Endothelial cell of umbilical vein (primary cell): Measurements from ENCODE around the gene ZNF3. TPM values are rescaled to one million over a fixed set of nuclear protein-coding genes. Genes with fewer than 3 reads are reported as not detected.

Experiments
- BruUV-seq: library from RNA; stranded (reverse); fragments of 400-500 nt; replicated peaks from 2 replicates; lab custom pipeline; 2021; lab: Mats Ljungman, UMichigan
- CTCF ChIA-PET: fragments of 300-600, 350-600 bp; sonication (Branson Sonifier 250); formaldehyde crosslinking; loops from one replicate; lab custom pipeline; 2021; ENCODE audit warnings: antibody characterized with exemption, inconsistent platforms; lab: Charles Lee
- POLR2A ChIA-PET: fragments of 300-600, 350-600 bp; sonication (Branson Sonifier 250); formaldehyde crosslinking; loops from one replicate; lab custom pipeline; 2021; ENCODE audit warnings: antibody characterized with exemption, inconsistent platforms; lab: Charles Lee
- DNase-seq: peaks from one replicate; pipeline ENCODE4 v3.0.0-alpha.2; 2011; ENCODE audit warnings: low read depth, low spot score
- FAIRE-seq: peaks from 2 replicates; lab custom pipeline; 2011; peaks lifted over from hg19 to GRCh38; lab: Jason Lieb, UNC
- H2AFZ ChIP-seq: 2 replicates; pipeline ENCODE4 v1.6.0; 2012; ENCODE audit warnings: low read depth, low read length, control low read depth, inconsistent platforms
- H3K27ac ChIP-seq: 2 replicates; pipeline ENCODE4 v1.5.1; 2011; ENCODE audit warnings: low read depth, mild to moderate bottlenecking, control low read depth, low read length, moderate library complexity; ENCODE audit not compliant: insufficient read depth
- H3K27me3 ChIP-seq, 2 experiments: 2 replicates each; pipeline versions ENCODE4 v1.6.0 to v1.6.1; 2011; ENCODE audit warnings: low read length in 2 of 2, mixed read lengths in 1 of 2; ENCODE audit not compliant: control insufficient read depth in 2 of 2, insufficient read depth in 2 of 2
- H3K36me3 ChIP-seq, 2 experiments: 2 replicates in 1 of 2; 3 replicates in 1 of 2; pipeline ENCODE4 v1.5.1; 2011; ENCODE audit warnings: low read length in 2 of 2, mild to moderate bottlenecking in 1 of 2, moderate library complexity in 1 of 2; ENCODE audit not compliant: control insufficient read depth in 2 of 2, insufficient read depth in 2 of 2; ENCODE audit errors: extremely low read depth in 1 of 2
- H3K4me1 ChIP-seq: 3 replicates; pipeline ENCODE4 v1.5.1; 2011; ENCODE audit warnings: mild to moderate bottlenecking, low read length; ENCODE audit not compliant: control insufficient read depth, insufficient read depth; ENCODE audit errors: extremely low read depth
- H3K4me2 ChIP-seq: 2 replicates; pipeline ENCODE4 v1.6.1; 2011; ENCODE audit warnings: low read length, control low read depth, mixed read lengths; ENCODE audit not compliant: insufficient read depth
- H3K4me3 ChIP-seq, 3 experiments: fragments of 200-600 bp in 1 of 3; sonication (generic), shearing (Covaris generic) in 1 of 3; replicated peaks in 1 of 3; 2 replicates each; pipeline ENCODE4 v1.5.1; 2011 to 2016; ENCODE audit warnings: control low read depth in 3 of 3, low read length in 3 of 3, mild to moderate bottlenecking in 2 of 3, inconsistent platforms in 1 of 3, low read depth in 1 of 3, moderate library complexity in 1 of 3; ENCODE audit not compliant: insufficient read depth in 1 of 3
- H3K79me2 ChIP-seq: 2 replicates; pipeline ENCODE4 v1.6.0; 2012; ENCODE audit warnings: low read length, inconsistent platforms; ENCODE audit not compliant: control insufficient read depth, insufficient read depth
- H3K9ac ChIP-seq: replicated peaks from 2 replicates; pipeline ENCODE3; 2011; ENCODE audit warnings: low read length, control low read depth; ENCODE audit not compliant: insufficient read depth; ENCODE audit errors: extremely low read depth
- H3K9me1 ChIP-seq: replicated peaks from 3 replicates; pipeline ENCODE4 v1.6.0; 2011; ENCODE audit warnings: mild to moderate bottlenecking, low read length; ENCODE audit not compliant: control insufficient read depth, insufficient read depth; ENCODE audit errors: extremely low read depth
- H3K9me3 ChIP-seq: replicated peaks from 2 replicates; pipeline ENCODE4 v1.5.1; 2012; ENCODE audit warnings: low read length, inconsistent platforms; ENCODE audit not compliant: control insufficient read depth, insufficient read depth
- H4K20me1 ChIP-seq: replicated peaks from 2 replicates; pipeline ENCODE3; 2011; ENCODE audit warnings: mild to moderate bottlenecking, low read length; ENCODE audit not compliant: control insufficient read depth, insufficient read depth; ENCODE audit errors: extremely low read depth
- EZH2 ChIP-seq: IDR thresholded peaks from 2 replicates; pipeline ENCODE4 v1.6.1; 2012; ENCODE audit warnings: borderline replicate concordance, low read depth, mild to moderate bottlenecking, moderate library complexity, low read length, inconsistent platforms; ENCODE audit not compliant: severe bottlenecking
- FOS ChIP-seq: IDR thresholded peaks from 2 replicates; pipeline ENCODE4 v1.6.1; 2011; ENCODE audit warnings: mild to moderate bottlenecking, low read length, moderate library complexity, borderline replicate concordance; ENCODE audit not compliant: insufficient read depth
- JUN ChIP-seq: IDR thresholded peaks from 2 replicates; pipeline ENCODE4 v1.6.1; 2011; ENCODE audit warnings: borderline replicate concordance, low read depth; ENCODE audit not compliant: insufficient read length, insufficient read depth
- MYC ChIP-seq: IDR thresholded peaks from one replicate; pipeline ENCODE4 v1.6.1; 2011; ENCODE audit warnings: mild to moderate bottlenecking, low read depth, low read length
- POLR2A ChIP-seq: IDR thresholded peaks from 2 replicates; pipeline ENCODE4 v1.6.1; 2012; ENCODE audit warnings: low read depth, mild to moderate bottlenecking, control low read depth, low read length
- POLR2AphosphoS5 ChIP-seq: IDR thresholded peaks from 2 replicates; pipeline ENCODE4 v1.6.1; 2012; ENCODE audit warnings: low read depth, mild to moderate bottlenecking, control low read depth, low read length, moderate library complexity; ENCODE audit not compliant: insufficient read depth
- dilution Hi-C: fragments of 300-500 bp; cut with MboI; formaldehyde crosslinking; loops from one replicate; pipeline ENCODE4 v1.15.0; 2019; ENCODE audit warnings: low sequenced_read_pairs; ENCODE audit not compliant: extremely low pct_ligation_motif_present
- intact Hi-C: fragments of 100-400 bp; cut with micrococcal nuclease; formaldehyde crosslinking; loops from one replicate; pipeline ENCODE4 v1.10.0; 2022
- polyA plus RNA-seq, 4 experiments: library from polyadenylated mRNA; depleted of rRNA in 3 of 4; stranded (reverse) in 3 of 4; unstranded in 1 of 4; fragments of >200 nt; gene quantifications; 2 replicates each; pipeline versions ENCODE4 v1.2.1 to v1.2.3, GENCODE V29; 2011 to 2012; ENCODE audit warnings: missing spikeins in 1 of 4
- total RNA-seq: library from RNA; stranded (reverse); gene quantifications from 2 replicates; pipeline ENCODE4 v1.2.3, GENCODE V29; 2021

Gene ZNF3
- total and polyA plus RNA-seq, 2 donors (not counting 3 experiments of a cell fraction or from before 2014, with no cell fraction given), result 21.8 to 30.9 TPM

DNA sequence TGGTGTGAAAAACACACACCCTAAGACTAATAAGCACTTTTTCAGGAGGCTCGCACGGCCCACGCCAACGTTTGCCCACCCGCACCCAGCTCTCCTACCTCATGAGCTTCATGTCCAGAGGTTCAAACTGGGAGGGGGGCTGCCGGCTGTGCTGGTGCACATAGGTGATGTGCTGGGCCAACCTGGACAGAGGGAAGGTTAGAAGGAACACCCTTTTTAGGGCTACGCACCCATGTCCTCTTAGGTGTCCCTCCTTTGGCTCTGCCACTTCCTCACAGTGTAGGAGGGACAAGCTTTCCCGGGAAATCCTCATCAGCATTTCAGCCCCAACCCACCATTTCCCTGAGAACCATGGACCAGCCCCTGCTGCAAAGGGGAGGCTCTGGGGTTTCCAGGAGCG, 13.8 kb upstream of the ZNF3 start:
- intact Hi-C loops (no loop called here), dilution Hi-C loops (no loop called here)
- Histone ChIP-seq H3K9me3 (no peaks in the 10 kb centered on the region), H4K20me1 (no peaks in the 10 kb centered on the region), H3K27me3 (no peaks in the 10 kb centered on the region), H2AFZ (no peak overlapping the region), H3K27ac (no peak overlapping the region), H3K36me3 (peaks cover 55 to 60% of the 10 kb centered on the region in 2 experiments), H3K4me3 (no peak overlapping the region), H3K79me2 (peaks cover 44% of the 10 kb centered on the region), H3K4me2 (no peak overlapping the region), H3K9me1 (no peaks in the 10 kb centered on the region), H3K4me1 (peaks cover 21% of the 10 kb centered on the region), H3K9ac (no peak overlapping the region)
- BruUV-seq, result no TSS peak
- ChIA-PET POLR2A (interaction anchor here (0.7 kb wide), 1 partner anchor 13 kb away, joined by 3 read pairs; no protein-coding TSS in a partner anchor), CTCF (interaction anchor here (0.5 kb wide), 1 partner anchor 40 kb away, joined by 3 read pairs; no protein-coding TSS in a partner anchor)
- DNase-seq, result no peak
- no peak for TF ChIP-seq EZH2
- no peak for TF ChIP-seq FOS
- peak; percentile 11 for TF ChIP-seq POLR2AphosphoS5
- no peak for TF ChIP-seq POLR2A
- no peak for TF ChIP-seq JUN
- no peak for TF ChIP-seq MYC
- no peak for FAIRE-seq

DNA sequence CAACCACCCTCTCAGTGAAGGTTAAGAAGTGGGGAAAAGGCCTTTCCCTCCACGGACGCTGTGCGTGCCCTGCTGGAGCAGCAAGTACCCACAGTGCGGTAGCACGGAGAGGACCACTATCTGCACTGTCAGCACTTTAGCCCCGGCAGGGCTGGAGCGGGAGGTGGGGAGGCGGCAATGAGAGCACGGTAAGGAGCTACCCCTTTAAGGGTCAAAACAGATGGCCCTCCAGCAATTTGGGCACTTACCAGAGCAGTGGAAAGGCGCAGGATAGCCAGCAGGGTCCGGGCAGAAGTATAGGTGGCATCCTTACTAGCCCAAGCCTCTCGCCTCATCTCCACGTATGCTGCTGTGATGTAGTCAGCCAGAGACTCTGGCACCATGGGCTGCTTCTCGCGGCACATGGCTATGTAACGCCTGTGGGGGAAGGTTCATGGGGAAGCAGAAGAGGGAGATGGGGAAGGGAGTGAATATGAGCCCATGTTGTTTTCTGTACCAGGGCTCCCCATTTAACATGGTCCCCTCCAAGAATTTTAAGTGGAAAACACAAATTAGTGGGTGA, 12.5 kb upstream of the ZNF3 start:
- CTCF ChIA-PET, result no interaction called here
- Histone ChIP-seq H3K9ac (no peak overlapping the region), H3K79me2 (peaks cover 42% of the 10 kb centered on the region)

More for the DNA sequence above, 12.5 kb upstream of the ZNF3 start:
- H4K20me1 ChIP-seq, result no peaks in the 10 kb centered on the region
- FAIRE-seq (no peak), DNase-seq (no peak)
- H3K4me3 ChIP-seq, result no peak overlapping the region
- H3K27ac ChIP-seq, result no peak overlapping the region
- H3K9me3 ChIP-seq, result no peaks in the 10 kb centered on the region
- dilution Hi-C loops, result no loop called here
- peaks cover 20% of the 10 kb centered on the region for H3K4me1 ChIP-seq
- BruUV-seq, result no TSS peak
- H3K36me3 ChIP-seq, result peaks cover 51 to 57% of the 10 kb centered on the region in 2 experiments
- no peak overlapping the region for H3K4me2 ChIP-seq
- H2AFZ ChIP-seq, result no peak overlapping the region
- TF ChIP-seq EZH2, result no peak
- TF ChIP-seq POLR2AphosphoS5, result peak; percentile 23
- POLR2A ChIA-PET, result no interaction called here
- intact Hi-C loops, result no loop called here
- H3K9me1 ChIP-seq, result no peaks in the 10 kb centered on the region
- H3K27me3 ChIP-seq, result no peaks in the 10 kb centered on the region
